Kidney (tissue), 14 donors: ENCODE results near the gene SNX17. TPM values are rescaled to one million over a fixed set of nuclear protein-coding genes. Genes with fewer than 3 reads are reported as not detected.

Source experiments
- DNase-seq, 5 donors: peaks; one replicate each; pipeline ENCODE4 v3.0.0-alpha.2; 2013 to 2020
- FAIRE-seq: peaks from 2 replicates; lab custom pipeline; 2012; peaks lifted over from hg19 to GRCh38; lab: Jason Lieb, UNC
- H3K27ac ChIP-seq, 2 donors: one replicate each; pipeline ENCODE4 v1.7.0; 2013; ENCODE audit warnings: low read depth in 2 of 2, low read length in 2 of 2, inconsistent platforms in 1 of 2
- H3K27me3 ChIP-seq: one replicate; pipeline ENCODE4 v1.7.1; 2013; ENCODE audit warnings: low read length, inconsistent platforms; ENCODE audit not compliant: control insufficient read depth, insufficient read depth
- H3K36me3 ChIP-seq, 3 donors: one replicate each; pipeline versions ENCODE4 v1.7.0 to v1.7.1; 2013; ENCODE audit warnings: low read length in 3 of 3, control low read depth in 1 of 3, inconsistent platforms in 1 of 3; ENCODE audit not compliant: insufficient read depth in 3 of 3, control insufficient read depth in 2 of 3
- H3K4me1 ChIP-seq, 3 donors: one replicate each; pipeline versions ENCODE4 v1.7.0 to v1.7.1; 2013; ENCODE audit warnings: low read length in 3 of 3, inconsistent platforms in 1 of 3, low read depth in 1 of 3; ENCODE audit not compliant: control insufficient read depth in 2 of 3, insufficient read depth in 2 of 3
- H3K4me3 ChIP-seq, 3 donors: one replicate each; pipeline versions ENCODE4 v1.7.0 to v1.8.1; 2013; ENCODE audit warnings: low read length in 3 of 3, control low read depth in 1 of 3, inconsistent platforms in 1 of 3
- H3K9ac ChIP-seq, 3 donors: one replicate each; pipeline versions ENCODE4 v1.7.0 to v1.7.1; 2013; ENCODE audit warnings: low read length in 3 of 3, control low read depth in 1 of 3, inconsistent platforms in 1 of 3
- H3K9me3 ChIP-seq, 3 donors: one replicate each; pipeline versions ENCODE4 v1.7.0 to v1.7.1; 2013; ENCODE audit warnings: low read length in 3 of 3, control low read depth in 1 of 3, inconsistent platforms in 1 of 3; ENCODE audit not compliant: control insufficient read depth in 2 of 3, insufficient read depth in 1 of 3
- CTCF ChIP-seq: IDR thresholded peaks from 3 replicates; pipeline ENCODE4 v1.5.1; 2012; ENCODE audit warnings: mild to moderate bottlenecking, moderate library complexity, borderline replicate concordance; ENCODE audit not compliant: insufficient read depth; ENCODE audit errors: extremely low read depth
- intact Hi-C: fragments of 100-400 bp; cut with DNase I; formaldehyde crosslinking; loops from one replicate; pipeline ENCODE4 v1.11.1; 2022
- polyA plus RNA-seq: library from polyadenylated mRNA; stranded (reverse); fragments of 350-450 nt; fragmentation: Illumina TruSeq; extraction: RNeasy Lipid Tissue Mini Kit (QIAGEN cat#74804); gene quantifications from one replicate; pipeline ENCODE4 v1.2.3, GENCODE V29; 2014; ENCODE audit warnings: low read depth, low replicate concordance; ENCODE audit not compliant: insufficient read depth
- total RNA-seq: library from RNA; stranded (reverse); fragmentation: NEBNext Ultra II Directional; extraction: Animal tissue kit (Norgen Biotek cat#: 25700); gene quantifications from one replicate; pipeline ENCODE4 v1.2.1, GENCODE V29; 2021
- donor health status: control.
- donor health status: control.
- donor health status: control.
- donor health status: control.
- donor health status: control.
- donor health status: DM: yes; HTN: yes; CAD: no.
- donor health status: Normal renal cell carcinoma (clear cell type).

SNX17 gene
- total and polyA plus RNA-seq, 2 donors from 2014 or later: 98.7 to 115 TPM

GRCh38 chr2:27354597-27354927 lies 15.9 kb upstream of the SNX17 start:
- no peaks in the 10 kb centered on the region for H3K36me3 ChIP-seq
- H3K27ac ChIP-seq: no peak overlapping the region
- no peak for TF ChIP-seq CTCF
- no peak overlapping the region for H3K4me3 ChIP-seq
- H3K9ac ChIP-seq: no peak overlapping the region
- H3K27me3 ChIP-seq: no peaks in the 10 kb centered on the region
- FAIRE-seq (no peak), DNase-seq (no peak)
- H3K9me3 ChIP-seq: no peaks in the 10 kb centered on the region
- intact Hi-C loops: no loop called here
- peaks cover 0 to 10% (median 8%) of the 10 kb centered on the region in 3 donors for H3K4me1 ChIP-seq

- Histone ChIP-seq H3K9me3 (no peaks in the 10 kb centered on the region), H3K9ac (peak overlapping the region; percentile 63 to 93 (median 92)), H3K27ac (peak overlapping the region; percentile 78 to 87), H3K4me1 (peaks cover 0 to 10% (median 8%) of the 10 kb centered on the region in 3 donors), H3K36me3 (no peaks in the 10 kb centered on the region), H3K4me3 (peak overlapping the region; percentile 83 to 97 (median 93)), H3K27me3 (no peaks in the 10 kb centered on the region)
- no peak for TF ChIP-seq CTCF
- intact Hi-C loops: no loop called here
- DNase-seq (peak in 2 of 5 donors; percentile 51 to 79), FAIRE-seq (no peak)
These were observed 14.4 kb upstream of the SNX17 start for GRCh38 chr2:27356056-27356381.

- DNase-seq (peak; percentile 97 to 99 (median 98)), FAIRE-seq (no peak)
- Histone ChIP-seq H3K36me3 (no peaks in the 10 kb centered on the region), H3K4me3 (peak within 1 kb of the TSS; percentile 83 to 97 (median 93)), H3K9me3 (no peaks in the 10 kb centered on the region), H3K9ac (peak within 1 kb of the TSS; percentile 90 to 93 (median 92)), H3K27me3 (no peaks in the 10 kb centered on the region), H3K4me1 (peaks cover 0 to 10% (median 8%) of the 10 kb centered on the region in 3 donors), H3K27ac (peak within 1 kb of the TSS; percentile 78 to 87)
- intact Hi-C loops: no loop called here
- peak; percentile 4 for TF ChIP-seq CTCF
These were observed 13.8 kb upstream of the SNX17 start, which contains the start of gene GTF3C2 for GRCh38 chr2:27356382-27357181. Gene GTF3C2 (minus strand): TSS chr2:27356764. CDS start chr2:27343554, 13,210 bp downstream.
